Heart left ventricle (tissue), 16 donors: ENCODE results near the gene ZNHIT3. TPM values are rescaled to one million over a fixed set of nuclear protein-coding genes. Genes with fewer than 3 reads are reported as not detected.

ENCODE experiments used
- ATAC-seq, 4 donors: fragments of 200-7000 bp; cut with Tn5 transposase; one replicate each; pipeline ENCODE4 v1.9.1; 2020 to 2022; ENCODE audit warnings: moderate library complexity in 4 of 4, mild to moderate bottlenecking in 3 of 4, moderate number of reproducible peaks in 1 of 4
- DNase-seq, 5 donors: peaks; one replicate each; pipeline ENCODE4 v3.0.0-alpha.2; 2020
- H3K27ac ChIP-seq, 12 donors: fragments of 200-600 bp; sonication (generic) in 4 of 12; one replicate each; pipeline versions ENCODE4 v1.5.0 to v1.8.0; 2016 to 2022; ENCODE audit warnings: mild to moderate bottlenecking in 2 of 12
- H3K27me3 ChIP-seq, 9 donors: fragments of 200-600 bp; sonication (generic) in 2 of 9; one replicate each; pipeline versions ENCODE4 v1.5.1 to v1.8.0; 2016 to 2022; ENCODE audit warnings: mild to moderate bottlenecking in 3 of 9
- H3K36me3 ChIP-seq, 9 donors: fragments of 200-600 bp; sonication (generic) in 2 of 9; one replicate each; pipeline versions ENCODE4 v1.5.0 to v1.8.0; 2018 to 2022; ENCODE audit warnings: mild to moderate bottlenecking in 2 of 9
- H3K4me1 ChIP-seq, 12 donors: fragments of 200-600 bp; sonication (generic) in 4 of 12; one replicate each; pipeline versions ENCODE4 v1.5.0 to v1.8.0; 2016 to 2022; ENCODE audit warnings: mild to moderate bottlenecking in 3 of 12
- H3K4me3 ChIP-seq, 12 donors: fragments of 200-600 bp; sonication (generic) in 4 of 12; one replicate each; pipeline versions ENCODE4 v1.5.0 to v1.8.0; 2017 to 2022; ENCODE audit warnings: mild to moderate bottlenecking in 9 of 12, moderate library complexity in 4 of 12
- H3K9me3 ChIP-seq, 12 donors: fragments of 200-600 bp; sonication (generic) in 4 of 12; one replicate each; pipeline versions ENCODE4 v1.5.0 to v1.8.0; 2016 to 2022; ENCODE audit warnings: mild to moderate bottlenecking in 1 of 12
- POLR2A ChIP-seq, 2 donors: fragments of 450-650 bp; IDR thresholded peaks; one replicate each; pipeline ENCODE4 v1.6.1; 2017; ENCODE audit warnings: antibody characterized with exemption in 2 of 2, mild to moderate bottlenecking in 2 of 2, moderate library complexity in 2 of 2
- WGBS, 4 donors: extraction: QIAGEN DNeasy Blood & Tissue Kit in 2 of 4; methylation state at CpG; one replicate each; pipeline versions ENCODE4 v1.1.5 to v1.1.7; 2013 to 2018; 5-methylcytosine and 5-hydroxymethylcytosine counted together
- intact Hi-C, 10 donors: fragments of 100-400 bp; cut with DNase I; formaldehyde crosslinking; loops; one replicate each; pipeline versions ENCODE4 v1.11.1 to v1.14.2; 2022
- polyA plus RNA-seq, 2 donors: library from polyadenylated mRNA; stranded (reverse); fragments of 200-250 nt; gene quantifications; one replicate each; pipeline ENCODE4 v1.2.3, GENCODE V29; 2013
- total RNA-seq, 9 donors: library from RNA; depleted of rRNA in 2 of 9; stranded (reverse); fragments of >200 nt in 2 of 9; fragmentation: NEBNext Ultra II Directional in 3 of 9; extraction: Animal tissue kit (Norgen Biotek cat#: 25700) in 3 of 9; gene quantifications; one replicate each; pipeline versions ENCODE4 v1.1.0 to v1.2.4, GENCODE V29; 2016 to 2023
- TF ChIP-seq, protein P1 (sequence below), 12 donors: fragments of 200-600 bp; sonication (generic) in 4 of 12; IDR thresholded peaks; one replicate each; pipeline versions ENCODE4 v1.5.0 to v1.8.0; 2018 to 2022; ENCODE audit warnings: antibody characterized with exemption in 12 of 12, mild to moderate bottlenecking in 5 of 12
- donor health status: ischemic (EF 13 %, LVEDD 7.1; RV severe dilation, severe dysfunction).
- donor health status: healthy with polysubstance abuse.
- donor health status: DM: no; HTN: yes; CAD: no.
- donor health status: DM: no; HTN: no; CAD: no.
- donor health status: ischemic (EF 25% LVEDD 6.9; RV normal size, moderate dysfunction).
- donor health status: ischemic (EF 25% LVEDD 5.7; RV mildly dilated, moderate dysfunction).
- donor health status: healthy.
- donor health status: DM: yes; HTN: yes; CAD: no.
- donor health status: ischemic (EF 35%, LVEDD 5.7; RV mildly dilated, moderate dysfunction).
- donor health status: nonischemic (EF 11% LVEDD 7.7; RV severe dilation, severe dysfunction).
- donor health status: DM: yes; HTN: yes; CAD: no.
- donor health status: PGD.
- donor health status: ischemic (EF 29% LVEDD 5.4; RV normal size, mild dysfunction).
- donor health status: nonischemic (EF 23%, LVEDD 6.1; RV moderate dilation, normal function).

The ZNHIT3 gene
- total and polyA plus RNA-seq, 11 donors, result 14.8 to 41.2 (median 23.1) TPM

DNA sequence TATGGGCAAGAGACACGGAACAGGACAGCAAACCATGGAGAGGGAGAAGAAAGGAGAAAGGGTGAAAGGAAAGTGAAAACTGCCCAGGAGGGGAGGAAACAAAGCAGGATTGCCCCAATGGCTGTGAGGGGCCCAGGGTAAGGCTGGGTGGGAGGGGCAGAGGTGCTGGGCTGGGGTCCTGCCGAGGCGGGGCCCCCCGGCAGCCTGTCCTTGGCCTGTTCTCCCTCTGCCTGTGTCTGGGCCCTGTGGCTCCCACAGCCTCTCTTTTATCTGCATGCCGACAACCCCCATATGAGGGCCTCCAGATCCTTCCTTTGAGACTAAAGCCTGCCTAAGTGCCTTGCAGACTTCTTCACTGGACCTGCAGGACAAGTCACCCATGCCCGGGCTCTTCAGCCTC lies 15.5 kb downstream of the ZNHIT3 start:
- DNase-seq, result no peak
- H3K4me3 ChIP-seq, result no peak overlapping the region
- H3K36me3 ChIP-seq, result peaks cover 0 to 93% (median 60%) of the 10 kb centered on the region in 9 donors
- WGBS, 4 donors, result 88 to 94% (median 91%) methylated on average over 6 of the region's 6 CpGs
- TF ChIP-seq, protein P1, sequence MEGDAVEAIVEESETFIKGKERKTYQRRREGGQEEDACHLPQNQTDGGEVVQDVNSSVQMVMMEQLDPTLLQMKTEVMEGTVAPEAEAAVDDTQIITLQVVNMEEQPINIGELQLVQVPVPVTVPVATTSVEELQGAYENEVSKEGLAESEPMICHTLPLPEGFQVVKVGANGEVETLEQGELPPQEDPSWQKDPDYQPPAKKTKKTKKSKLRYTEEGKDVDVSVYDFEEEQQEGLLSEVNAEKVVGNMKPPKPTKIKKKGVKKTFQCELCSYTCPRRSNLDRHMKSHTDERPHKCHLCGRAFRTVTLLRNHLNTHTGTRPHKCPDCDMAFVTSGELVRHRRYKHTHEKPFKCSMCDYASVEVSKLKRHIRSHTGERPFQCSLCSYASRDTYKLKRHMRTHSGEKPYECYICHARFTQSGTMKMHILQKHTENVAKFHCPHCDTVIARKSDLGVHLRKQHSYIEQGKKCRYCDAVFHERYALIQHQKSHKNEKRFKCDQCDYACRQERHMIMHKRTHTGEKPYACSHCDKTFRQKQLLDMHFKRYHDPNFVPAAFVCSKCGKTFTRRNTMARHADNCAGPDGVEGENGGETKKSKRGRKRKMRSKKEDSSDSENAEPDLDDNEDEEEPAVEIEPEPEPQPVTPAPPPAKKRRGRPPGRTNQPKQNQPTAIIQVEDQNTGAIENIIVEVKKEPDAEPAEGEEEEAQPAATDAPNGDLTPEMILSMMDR (IDR thresholded peaks at IDR 0.05), result no peak
- no peak for TF ChIP-seq POLR2A (IDR thresholded peaks at IDR 0.05)
- intact Hi-C loops, result no loop called here
- ATAC-seq, result no peak
- H3K27me3 ChIP-seq, result no peaks in the 10 kb centered on the region
- H3K9me3 ChIP-seq, result no peaks in the 10 kb centered on the region
- no peak overlapping the region for H3K27ac ChIP-seq
- H3K4me1 ChIP-seq, result peaks cover 0 to 28% (median 5%) of the 10 kb centered on the region in 12 donors

DNA sequence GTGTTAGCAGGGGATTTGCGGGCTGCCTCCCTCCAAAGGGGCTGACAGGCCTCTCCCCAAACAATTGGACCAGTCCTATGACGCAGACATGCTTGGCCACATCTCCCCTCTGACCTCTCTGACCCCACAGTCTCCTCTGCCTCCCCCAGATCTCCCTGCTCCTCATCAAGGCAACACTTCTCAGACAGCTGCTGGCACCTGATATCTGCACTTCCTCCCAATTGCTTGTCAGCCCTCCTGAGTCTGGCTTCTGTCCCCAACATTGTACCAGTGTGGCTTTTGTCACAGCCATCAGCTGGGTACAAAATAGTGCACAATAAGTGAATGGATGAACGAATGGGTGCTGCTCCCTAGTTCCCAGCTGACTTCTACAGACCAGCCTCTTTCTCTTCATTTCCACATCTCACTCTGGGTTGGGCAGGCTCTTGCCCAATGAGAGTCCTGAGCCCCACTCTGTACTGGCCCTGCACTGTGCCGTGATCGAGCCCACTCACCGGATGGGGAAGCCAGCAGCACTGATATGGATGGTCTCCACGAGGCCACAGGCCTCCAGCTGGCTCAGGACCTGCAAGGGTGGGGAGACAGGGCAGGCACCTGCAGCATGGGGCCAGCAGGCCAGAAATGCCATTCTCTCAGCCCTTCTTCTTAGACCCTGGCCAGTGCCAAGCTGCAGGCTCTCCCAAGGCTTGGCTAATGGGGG lies 17.1 kb downstream of the ZNHIT3 start:
- intact Hi-C loops, result no loop called here
- Histone ChIP-seq H3K4me1 (peaks cover 0 to 20% (median 2%) of the 10 kb centered on the region in 12 donors), H3K27me3 (no peaks in the 10 kb centered on the region), H3K4me3 (no peak overlapping the region), H3K36me3 (peaks cover 0 to 94% (median 54%) of the 10 kb centered on the region in 9 donors), H3K9me3 (no peaks in the 10 kb centered on the region), H3K27ac (no peak overlapping the region)
- peak in 3 of 5 donors; percentile 33 to 52 (median 46) for DNase-seq
- peak; percentile 62 to 87 (median 85) for ATAC-seq
- TF ChIP-seq POLR2A (IDR thresholded peaks at IDR 0.05), result no peak
- TF ChIP-seq, protein P1 (IDR thresholded peaks at IDR 0.05), result no peak
- 56 to 69% (median 61%) methylated on average over 6 to 7 of the region's 7 CpGs for WGBS, 4 donors

DNA sequence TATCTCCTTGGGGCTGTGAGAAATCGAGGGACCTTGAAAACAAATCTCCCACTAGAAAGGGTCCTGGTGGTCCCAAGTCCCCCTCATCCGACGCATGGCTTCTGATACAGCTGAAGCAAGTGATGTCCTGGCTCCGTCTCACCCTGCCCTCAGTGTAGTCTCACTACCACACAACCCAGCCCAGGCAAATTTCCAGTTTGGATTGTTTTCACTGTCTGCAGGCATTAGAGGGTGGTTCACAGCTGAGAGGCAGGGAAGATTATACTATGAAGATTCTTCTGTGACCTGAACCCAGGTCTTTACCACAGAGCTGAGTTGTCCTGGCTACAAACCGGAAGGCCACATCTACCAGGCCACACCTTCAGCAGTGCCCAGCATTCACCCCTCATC lies 17.7 kb downstream of the ZNHIT3 start:
- Histone ChIP-seq H3K27ac (no peak overlapping the region), H3K27me3 (no peaks in the 10 kb centered on the region), H3K9me3 (no peaks in the 10 kb centered on the region), H3K4me1 (peaks cover 0 to 16% (median 2%) of the 10 kb centered on the region in 12 donors), H3K36me3 (peaks cover 0 to 95% (median 49%) of the 10 kb centered on the region in 9 donors), H3K4me3 (no peak overlapping the region)
- no peak for TF ChIP-seq POLR2A (IDR thresholded peaks at IDR 0.05)
- TF ChIP-seq, protein P1 (IDR thresholded peaks at IDR 0.05), result no peak
- 83 to 97% (median 92%) methylated on average over 4 to 5 of the region's 5 CpGs for WGBS, 4 donors
- no peak for DNase-seq
- ATAC-seq, result peak in 2 of 4 donors; percentile 3 to 7
- intact Hi-C loops, result no loop called here

DNA sequence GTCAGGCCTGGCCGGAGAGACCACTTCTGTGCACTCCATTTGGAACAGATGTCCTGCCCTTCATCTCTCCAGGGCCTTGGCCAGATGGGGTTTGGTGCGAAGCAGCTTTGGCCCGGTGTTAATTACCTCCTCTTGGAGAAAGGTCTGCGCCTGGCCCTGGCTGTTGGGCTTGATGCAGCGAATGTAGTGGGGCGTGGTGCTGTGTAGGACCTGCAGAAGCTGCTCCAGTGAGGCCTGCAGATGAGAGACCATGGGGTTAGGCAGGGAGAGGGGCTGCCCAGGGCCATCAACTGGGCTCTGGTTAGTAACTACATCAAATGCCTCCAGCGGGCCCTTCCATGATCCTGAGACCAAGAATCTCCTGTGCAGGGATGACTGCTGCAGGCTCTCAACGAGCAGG lies 18.7 kb downstream of the ZNHIT3 start:
- intact Hi-C loops, result no loop called here
- WGBS, 4 donors, result 92 to 96% (median 93%) methylated on average over 8 of the region's 8 CpGs

More for the DNA sequence above, 18.7 kb downstream of the ZNHIT3 start:
- Histone ChIP-seq H3K4me3 (no peak overlapping the region), H3K27me3 (no peaks in the 10 kb centered on the region), H3K36me3 (peaks cover 0 to 96% (median 47%) of the 10 kb centered on the region in 9 donors), H3K4me1 (peaks cover 0 to 16% (median 2%) of the 10 kb centered on the region in 12 donors), H3K27ac (no peak overlapping the region), H3K9me3 (no peaks in the 10 kb centered on the region)
- no peak for TF ChIP-seq POLR2A (IDR thresholded peaks at IDR 0.05)
- TF ChIP-seq, protein P1 (IDR thresholded peaks at IDR 0.05), result no peak
- DNase-seq, result no peak
- ATAC-seq, result no peak
